ENCODE results near the gene ARHGAP6. TPM values are rescaled to one million over a fixed set of nuclear protein-coding genes. Genes with fewer than 3 reads are reported as not detected.

Gene ARHGAP6, protein sequence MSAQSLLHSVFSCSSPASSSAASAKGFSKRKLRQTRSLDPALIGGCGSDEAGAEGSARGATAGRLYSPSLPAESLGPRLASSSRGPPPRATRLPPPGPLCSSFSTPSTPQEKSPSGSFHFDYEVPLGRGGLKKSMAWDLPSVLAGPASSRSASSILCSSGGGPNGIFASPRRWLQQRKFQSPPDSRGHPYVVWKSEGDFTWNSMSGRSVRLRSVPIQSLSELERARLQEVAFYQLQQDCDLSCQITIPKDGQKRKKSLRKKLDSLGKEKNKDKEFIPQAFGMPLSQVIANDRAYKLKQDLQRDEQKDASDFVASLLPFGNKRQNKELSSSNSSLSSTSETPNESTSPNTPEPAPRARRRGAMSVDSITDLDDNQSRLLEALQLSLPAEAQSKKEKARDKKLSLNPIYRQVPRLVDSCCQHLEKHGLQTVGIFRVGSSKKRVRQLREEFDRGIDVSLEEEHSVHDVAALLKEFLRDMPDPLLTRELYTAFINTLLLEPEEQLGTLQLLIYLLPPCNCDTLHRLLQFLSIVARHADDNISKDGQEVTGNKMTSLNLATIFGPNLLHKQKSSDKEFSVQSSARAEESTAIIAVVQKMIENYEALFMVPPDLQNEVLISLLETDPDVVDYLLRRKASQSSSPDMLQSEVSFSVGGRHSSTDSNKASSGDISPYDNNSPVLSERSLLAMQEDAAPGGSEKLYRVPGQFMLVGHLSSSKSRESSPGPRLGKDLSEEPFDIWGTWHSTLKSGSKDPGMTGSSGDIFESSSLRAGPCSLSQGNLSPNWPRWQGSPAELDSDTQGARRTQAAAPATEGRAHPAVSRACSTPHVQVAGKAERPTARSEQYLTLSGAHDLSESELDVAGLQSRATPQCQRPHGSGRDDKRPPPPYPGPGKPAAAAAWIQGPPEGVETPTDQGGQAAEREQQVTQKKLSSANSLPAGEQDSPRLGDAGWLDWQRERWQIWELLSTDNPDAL (N-terminal part only)
- total RNA-seq, result 4.8 TPM
- long read RNA-seq, partial matches to known transcripts, result 2 of 4 reads
- long read RNA-seq, other reads (novel, unspliced or antisense), result 2 of 4 reads

DNA sequence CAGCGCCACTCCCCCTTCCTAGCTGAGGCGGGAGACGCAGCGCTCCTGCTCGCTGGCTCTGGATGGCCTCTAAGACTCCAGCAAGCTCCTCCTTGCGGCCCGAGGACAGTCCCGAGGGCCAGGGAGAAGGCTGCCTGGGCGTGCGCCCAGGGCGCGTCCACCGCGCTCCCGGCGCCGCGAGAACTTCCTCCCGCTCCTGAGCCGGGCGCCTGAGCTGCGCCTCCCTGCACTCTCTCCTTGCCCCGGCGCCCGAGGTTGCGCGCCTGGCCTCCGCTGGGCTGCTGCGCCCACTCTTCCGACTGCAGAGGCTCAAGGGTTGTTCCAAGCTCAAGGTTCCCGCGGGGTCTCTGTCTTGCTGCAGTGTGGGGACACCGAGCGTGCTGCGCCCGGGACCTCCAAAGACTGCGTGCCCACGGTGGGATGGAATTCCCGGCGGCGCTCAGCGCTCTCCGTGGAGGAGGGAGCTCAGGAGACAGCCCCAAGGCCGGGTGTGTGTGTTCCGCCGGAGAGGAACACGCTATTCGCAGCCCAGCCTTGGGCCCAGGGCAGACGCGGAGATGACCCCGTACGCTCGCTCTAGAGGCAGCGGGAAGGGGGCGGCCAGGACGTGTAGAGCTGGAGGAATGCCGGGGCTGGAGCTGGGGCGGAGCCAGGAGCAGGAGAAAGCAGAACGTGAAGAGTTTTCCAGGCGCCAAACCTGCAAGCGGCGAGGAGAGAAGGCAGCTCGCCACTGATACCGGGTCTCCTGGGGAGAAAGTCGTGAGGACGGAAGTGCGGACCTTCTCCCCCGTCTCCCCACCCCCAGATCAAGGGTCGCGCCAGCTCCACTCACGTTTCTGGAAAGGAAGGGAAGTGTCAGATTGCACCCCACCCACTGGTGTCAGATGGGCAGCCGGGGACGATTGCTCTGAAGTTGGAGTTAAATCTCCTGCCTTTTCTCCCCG lies at the start of gene ARHGAP6:
TSS of gene ARHGAP6 (minus strand) at position 753 of the 944 bp plus-strand sequence. CDS start 1,092 bp downstream, outside the sequence.
- no peak for DNase-seq (ENCODE audit: low spot score)

DNA sequence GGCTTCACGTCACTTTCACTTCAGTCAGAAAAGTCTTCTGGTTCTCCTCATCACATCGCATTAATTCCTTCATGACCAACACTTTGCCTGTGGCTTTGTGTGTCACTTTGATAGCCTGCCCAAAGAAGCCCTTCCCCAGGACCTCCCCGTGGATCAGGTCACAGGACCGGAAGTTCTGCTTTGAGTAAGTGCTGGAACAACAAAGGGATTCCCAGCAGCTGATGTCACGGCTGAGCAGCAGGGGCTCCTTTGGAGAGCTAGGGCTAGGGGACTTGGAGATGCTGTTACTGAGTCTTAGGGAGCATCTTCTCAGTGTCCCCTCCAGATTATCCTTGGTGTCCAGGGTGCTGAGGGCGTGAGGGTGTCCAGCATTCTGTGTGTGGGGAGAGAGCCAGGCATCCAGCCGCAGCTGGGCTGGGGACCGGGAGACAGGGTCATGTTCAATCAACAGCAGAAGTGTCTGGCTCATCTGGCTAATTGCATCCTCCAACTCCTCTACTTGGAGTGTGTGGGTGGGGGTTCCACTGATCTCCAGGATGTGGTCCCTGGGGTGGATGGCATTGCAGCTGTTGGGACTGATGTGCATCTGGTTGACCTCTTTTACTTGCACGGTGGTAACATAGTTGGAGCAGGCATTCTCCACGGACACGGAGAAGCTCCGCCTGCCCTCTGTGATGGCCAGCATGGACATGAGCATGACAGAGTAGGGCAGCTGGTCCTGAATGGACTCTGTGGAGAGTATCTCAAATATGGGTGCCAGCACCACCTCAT lies 39.2 kb upstream of the ARHGAP6 start:
- intact Hi-C loops (cut with DNase I), result no loop called here
- DNase-seq (ENCODE audit: low spot score), result no peak

More for the DNA sequence above, at the start of gene ARHGAP6:
- intact Hi-C loops (cut with DNase I), result no loop called here

DNA sequence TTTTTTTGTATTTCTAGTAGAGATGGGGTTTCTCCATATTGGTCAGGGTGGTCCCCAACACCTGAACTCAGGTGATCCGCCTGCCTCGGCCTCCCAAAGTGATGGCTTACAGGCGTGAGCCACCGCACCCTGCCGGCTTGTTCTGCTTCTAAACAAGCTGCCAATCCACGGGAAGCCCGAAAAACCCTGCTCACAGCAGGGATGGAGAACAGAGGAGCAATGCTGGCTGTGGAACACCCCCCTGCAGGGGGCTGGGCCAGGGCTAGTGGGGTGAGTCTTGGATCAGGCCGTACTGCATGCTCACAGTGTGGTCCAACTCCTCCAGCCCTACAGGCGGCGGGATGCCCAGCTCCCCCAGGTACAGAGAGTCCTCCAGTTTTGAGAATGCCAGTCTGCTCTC lies 38.1 kb upstream of the ARHGAP6 start:
- DNase-seq (ENCODE audit: low spot score), result no peak
- intact Hi-C loops (cut with DNase I), result no loop called here

DNA sequence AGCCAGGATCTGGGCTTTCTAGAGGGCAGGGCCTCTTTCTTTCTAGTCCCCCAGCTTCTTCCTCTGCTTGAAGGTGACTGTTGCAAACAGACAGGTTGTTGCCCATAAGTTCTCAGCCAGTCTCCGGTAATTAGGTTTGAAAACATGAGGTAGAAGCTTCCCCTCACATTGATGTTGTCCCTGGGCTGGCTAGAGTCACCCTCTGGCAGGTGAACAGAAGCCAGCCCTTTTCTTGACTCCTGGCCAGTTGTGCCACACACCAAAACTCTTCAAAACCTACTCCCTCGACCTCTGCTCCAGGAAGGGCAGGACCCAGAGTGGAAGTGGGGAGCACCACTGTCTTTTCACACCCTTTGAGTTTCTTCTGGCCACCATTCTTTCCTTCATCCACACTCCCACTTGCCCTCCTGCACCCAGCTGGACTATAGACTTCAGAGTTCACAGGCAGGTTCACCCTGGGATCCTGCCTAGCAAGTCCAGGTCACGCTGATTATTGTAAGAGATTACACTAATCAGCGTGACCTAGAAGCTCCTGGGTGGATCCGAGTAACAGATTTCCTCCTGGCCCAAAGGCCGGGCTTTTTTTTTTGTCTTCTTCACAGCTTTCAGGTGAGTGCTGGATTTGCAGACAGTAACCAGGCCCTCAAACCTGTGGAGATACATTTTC lies 37.4 kb upstream of the ARHGAP6 start:
- intact Hi-C loops (cut with DNase I), result no loop called here
- no peak for DNase-seq (ENCODE audit: low spot score)

DNA sequence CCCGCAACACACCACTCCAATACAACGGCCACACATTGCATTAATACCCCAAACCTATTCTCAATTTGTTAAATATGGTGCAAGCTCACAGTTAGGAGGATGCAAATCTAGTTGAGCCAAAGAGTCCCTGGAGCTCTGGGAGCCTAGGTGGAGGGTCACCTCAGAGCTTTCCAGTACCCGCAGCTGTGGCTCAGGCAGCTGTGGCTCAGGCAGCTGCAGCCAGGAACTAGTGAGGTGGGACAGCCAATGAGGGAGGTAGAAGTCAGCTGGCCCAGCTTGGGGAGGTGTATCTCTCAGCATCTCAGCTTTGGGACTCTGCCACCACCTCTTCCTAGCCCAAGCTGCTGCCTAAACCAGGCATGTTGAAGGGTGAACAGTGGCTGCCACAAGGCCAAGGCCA lies 36.7 kb upstream of the ARHGAP6 start:
- intact Hi-C loops (cut with DNase I), result no loop called here
- no peak for DNase-seq (ENCODE audit: low spot score)

DNA sequence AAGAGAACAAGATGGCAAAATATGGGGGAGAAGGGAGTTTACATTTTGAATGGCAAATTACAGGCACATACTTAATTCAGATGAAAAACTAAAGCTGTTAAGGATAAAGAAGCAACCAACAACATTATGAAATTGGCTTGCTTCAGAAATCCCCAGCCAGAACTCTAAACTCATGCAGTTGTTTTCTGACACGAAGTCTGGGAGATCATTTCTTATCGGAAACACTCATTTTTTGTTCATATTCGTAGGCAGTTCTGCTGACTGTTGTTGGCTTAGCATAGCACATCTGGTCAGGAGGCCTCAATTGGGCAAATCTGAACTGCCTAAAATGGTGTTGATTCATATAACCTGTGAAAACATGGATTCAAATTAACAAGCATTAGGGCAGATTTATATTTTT lies 33.0 kb upstream of the ARHGAP6 start:
- intact Hi-C loops (cut with DNase I), result no loop called here
- DNase-seq (ENCODE audit: low spot score), result no peak

DNA sequence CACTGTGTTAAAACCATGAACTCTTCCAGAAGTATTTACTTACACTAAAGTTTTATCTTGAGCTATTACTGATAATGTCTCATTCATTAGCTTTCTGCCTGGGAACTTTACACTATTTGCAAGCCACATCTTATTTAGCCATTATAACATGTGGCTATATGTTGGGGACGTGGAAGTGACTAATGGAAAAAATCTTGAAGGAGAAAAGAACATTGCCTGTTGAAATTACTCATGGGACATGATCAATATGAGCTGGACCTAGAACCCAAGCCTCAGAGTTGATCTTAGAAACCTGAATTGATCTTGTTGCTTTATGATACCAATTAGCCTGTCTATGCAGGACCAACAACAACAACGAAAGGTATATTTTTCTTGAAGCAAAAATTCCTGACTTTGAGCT lies 22.5 kb upstream of the ARHGAP6 start:
- DNase-seq (ENCODE audit: low spot score), result no peak
- intact Hi-C loops (cut with DNase I), result no loop called here

DNA sequence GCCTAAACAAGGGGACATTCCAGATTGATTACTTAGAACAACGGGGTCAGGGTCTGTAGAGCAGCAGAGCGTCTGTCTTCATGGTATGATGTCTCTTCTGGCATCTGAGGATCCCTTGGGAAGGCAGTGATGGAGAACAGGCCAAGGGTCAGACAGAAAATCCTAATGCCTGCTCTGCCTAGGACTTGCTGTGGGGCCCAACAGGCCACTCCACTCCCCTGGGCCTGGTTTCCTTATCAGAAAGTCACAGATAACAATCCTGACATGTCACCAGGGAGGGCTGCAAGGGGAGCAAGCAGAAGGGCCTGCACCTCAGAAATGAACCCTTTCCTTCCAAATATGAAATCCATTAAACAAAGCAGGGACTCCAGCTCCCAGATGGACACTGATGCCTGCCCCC lies 21.4 kb upstream of the ARHGAP6 start:
- no peak for DNase-seq (ENCODE audit: low spot score)
- intact Hi-C loops (cut with DNase I), result no loop called here

DNA sequence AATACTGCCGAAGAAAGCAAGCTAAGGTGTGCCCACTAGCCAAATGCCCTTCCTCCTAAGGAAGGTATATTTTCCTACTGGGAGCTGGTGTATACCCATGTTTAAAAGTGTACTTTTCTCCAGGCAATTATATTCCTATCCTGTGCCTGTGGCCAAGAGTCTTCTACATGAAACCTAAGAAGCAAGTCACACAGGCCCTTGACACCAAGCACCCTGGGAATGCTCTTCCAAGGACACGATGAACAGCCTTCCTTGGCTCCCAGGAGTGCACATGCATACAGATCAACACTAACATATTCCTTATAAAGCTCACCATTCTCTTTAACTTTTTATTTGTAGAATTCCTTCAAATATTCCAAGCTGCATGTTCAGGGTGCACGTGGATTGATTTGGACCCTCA lies 17.3 kb upstream of the ARHGAP6 start:
- no peak for DNase-seq (ENCODE audit: low spot score)
- intact Hi-C loops (cut with DNase I), result no loop called here

DNA sequence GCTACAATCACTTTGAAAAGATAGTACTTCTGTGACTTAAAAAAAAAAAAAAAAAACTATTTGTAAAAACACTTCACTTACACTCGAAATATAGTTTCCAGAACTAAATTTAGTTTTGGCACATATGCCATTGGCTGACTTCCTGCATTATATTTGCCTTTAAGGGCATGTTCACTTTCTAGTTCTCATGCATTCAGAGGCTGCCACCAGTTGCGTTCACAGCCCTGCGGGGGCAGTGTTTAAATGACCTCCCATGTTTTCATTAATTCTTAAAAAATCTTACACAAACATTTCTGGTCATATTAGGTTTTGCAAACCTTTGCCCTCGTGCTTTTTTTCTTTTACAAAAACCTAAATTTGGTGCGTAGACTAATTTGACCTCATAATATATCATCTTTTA lies 12.4 kb upstream of the ARHGAP6 start:
- intact Hi-C loops (cut with DNase I), result no loop called here
- DNase-seq (ENCODE audit: low spot score), result no peak

DNA sequence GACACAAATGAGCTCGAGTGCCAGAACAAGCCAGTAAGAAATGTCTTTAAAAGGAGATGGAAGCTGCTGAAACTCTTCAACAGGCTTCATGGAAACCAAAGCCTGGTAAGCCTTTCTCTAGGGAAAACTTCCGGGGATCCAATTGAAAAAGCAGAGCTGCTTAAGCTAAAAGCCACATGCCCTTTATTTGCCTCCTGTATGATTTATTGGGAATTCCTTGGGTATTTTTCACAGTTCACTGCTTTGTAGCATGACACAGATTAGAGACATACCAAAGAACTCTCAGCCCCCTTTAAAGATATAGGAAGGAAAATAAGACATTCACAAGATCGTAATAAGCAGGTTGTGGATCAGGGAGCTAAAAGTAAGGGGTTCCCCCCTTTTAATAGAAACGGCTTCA lies 6.5 kb upstream of the ARHGAP6 start:
- intact Hi-C loops (cut with DNase I), result no loop called here
- DNase-seq (ENCODE audit: low spot score), result no peak

DNA sequence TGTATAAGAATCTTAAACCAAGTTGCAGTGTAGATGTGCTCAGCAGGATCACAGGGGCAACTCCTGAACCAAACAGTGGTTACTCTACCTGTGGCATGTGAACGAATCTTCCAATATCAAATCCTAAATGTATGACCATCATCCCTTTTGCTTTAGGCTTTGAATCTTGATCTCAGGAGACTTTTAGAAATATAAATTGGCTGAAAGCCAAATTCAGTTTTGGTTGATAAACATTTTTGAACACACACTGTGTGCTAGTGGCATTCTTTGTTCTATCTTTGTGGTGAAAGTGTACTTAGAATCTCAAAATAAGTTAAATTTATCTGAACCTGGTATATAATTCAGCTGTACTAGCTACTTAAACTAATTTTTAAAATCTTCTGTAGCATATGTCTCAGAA lies 4.6 kb upstream of the ARHGAP6 start:
- no peak for DNase-seq (ENCODE audit: low spot score)
- intact Hi-C loops (cut with DNase I), result no loop called here

DNA sequence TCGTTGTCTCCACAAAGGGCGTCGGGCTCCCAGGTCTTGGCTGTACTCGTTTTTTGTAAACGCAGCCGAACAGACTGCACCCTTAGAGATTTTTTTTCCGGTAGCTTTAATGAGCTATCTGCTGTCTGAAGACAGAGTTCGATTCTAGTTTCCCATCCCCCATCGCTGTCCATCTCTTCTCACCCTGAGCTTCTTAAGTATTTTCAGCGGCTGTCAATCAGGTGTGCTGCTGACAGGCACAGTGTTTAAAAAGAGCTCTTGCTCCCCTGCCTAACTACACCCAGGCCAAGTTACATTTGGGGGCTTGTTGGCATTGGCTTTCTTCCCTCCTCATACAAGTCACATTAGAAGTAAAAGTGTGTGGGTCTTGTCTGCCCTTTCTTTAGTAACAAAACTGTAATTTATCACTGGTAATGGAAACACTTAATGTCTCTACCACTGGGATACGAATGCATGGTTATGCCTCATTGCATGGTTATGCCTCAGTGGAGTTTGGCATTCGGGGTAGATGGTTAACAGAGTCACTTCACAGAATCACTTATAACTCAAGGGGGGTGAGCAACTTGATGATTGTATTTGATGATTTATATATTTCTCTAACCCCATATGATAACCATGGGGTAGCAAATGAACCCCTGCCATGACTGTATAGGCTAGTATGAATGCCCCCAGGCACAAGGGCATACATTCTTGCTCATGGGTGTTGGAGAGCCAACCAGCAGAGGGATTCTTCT lies 1.4 kb upstream of the ARHGAP6 start:
- intact Hi-C loops (cut with DNase I), result no loop called here
- no peak for DNase-seq (ENCODE audit: low spot score)

DNA sequence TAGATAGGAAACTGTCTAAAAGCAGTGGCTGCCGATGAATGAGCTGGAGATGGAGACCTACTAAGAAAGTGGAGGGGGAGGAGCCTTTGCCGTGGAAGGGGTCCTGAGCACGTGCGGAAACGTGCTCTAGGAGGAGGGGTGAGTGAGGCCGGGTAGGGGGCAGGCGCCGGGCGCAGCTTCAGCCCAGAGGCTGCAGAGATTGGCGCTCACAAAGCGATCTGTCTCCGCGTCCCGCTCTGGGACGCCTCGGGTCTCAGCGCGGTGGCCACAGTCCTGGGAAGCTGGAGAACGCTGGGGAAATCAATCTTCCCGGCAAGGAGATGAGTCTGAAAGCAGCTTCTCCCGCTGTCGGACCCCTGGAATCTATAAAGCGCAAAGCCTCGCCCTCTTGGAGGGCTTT lies 444 bp upstream of the ARHGAP6 start:
- intact Hi-C loops (cut with DNase I), result no loop called here
- DNase-seq (ENCODE audit: low spot score), result no peak

DNA sequence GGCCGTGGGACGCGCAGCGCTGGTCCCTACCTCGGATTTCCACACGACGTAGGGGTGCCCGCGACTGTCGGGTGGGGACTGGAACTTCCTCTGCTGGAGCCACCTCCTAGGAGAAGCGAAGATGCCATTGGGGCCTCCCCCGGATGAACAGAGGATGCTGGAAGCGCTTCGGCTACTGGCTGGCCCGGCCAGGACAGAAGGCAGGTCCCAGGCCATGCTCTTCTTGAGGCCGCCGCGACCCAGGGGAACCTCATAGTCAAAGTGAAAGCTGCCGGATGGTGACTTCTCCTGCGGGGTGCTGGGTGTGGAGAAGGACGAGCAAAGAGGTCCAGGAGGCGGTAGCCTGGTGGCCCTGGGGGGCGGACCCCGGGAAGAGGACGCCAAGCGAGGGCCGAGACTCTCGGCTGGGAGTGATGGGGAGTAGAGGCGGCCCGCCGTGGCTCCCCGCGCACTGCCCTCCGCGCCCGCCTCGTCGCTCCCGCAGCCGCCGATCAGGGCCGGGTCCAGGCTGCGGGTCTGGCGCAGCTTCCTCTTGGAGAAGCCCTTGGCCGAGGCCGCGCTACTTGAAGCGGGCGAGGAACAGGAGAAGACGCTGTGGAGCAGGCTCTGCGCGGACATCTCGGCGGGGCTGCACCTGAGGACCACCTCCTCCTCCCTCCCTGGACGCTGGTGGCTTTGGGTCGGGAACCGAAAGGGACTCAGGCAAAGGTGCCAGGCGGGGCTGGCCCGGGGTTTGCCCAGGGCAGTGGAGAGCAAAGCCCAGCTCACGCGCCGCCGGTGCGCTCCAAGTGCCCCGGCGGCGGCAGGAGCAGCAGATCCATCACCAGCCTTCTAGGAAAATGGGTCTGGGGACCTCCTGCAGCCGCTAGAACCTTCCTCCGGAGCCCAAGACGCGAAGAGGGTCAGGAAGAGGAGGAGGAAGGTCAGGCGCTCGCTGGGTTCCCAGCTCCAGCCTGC lies 1.2 kb downstream of the ARHGAP6 start:
- DNase-seq (ENCODE audit: low spot score), result no peak
- intact Hi-C loops (cut with DNase I), result no loop called here

DNA sequence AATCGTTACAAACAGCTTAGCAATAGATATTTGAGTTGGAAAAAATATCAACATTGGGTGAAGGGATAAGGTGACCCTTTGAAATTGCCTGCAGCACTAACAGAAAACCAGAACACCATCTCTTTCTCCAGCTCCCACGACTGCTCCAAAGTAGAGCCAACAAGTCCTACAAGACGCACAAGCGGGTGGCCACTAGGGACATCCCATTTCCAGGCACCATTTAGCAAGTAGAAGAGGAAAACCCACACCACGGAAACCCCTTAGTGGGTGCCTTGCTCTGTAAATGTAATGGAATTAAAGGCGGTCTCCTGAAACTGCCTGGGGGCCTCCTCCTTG lies 1.9 kb downstream of the ARHGAP6 start:
- intact Hi-C loops (cut with DNase I), result no loop called here
- no peak for DNase-seq (ENCODE audit: low spot score)
